GM23338 (cell line): ENCODE measurements around the gene SPSB4. TPM values are rescaled to one million over a fixed set of nuclear protein-coding genes. Genes with fewer than 3 reads are reported as not detected.

Source experiments
- ATAC-seq: fragments of 200-7000 bp; cut with Tn5 transposase; 3 replicates; pipeline ENCODE4 v1.9.1; 2020
- DNase-seq: peaks from one replicate; pipeline ENCODE4 v3.0.0-alpha.2; 2015; ENCODE audit warnings: low spot score
- H2AFZ ChIP-seq: fragments of 200-600 bp; sonication (generic); 2 replicates; pipeline ENCODE4 v1.8.0; 2016; ENCODE audit warnings: antibody characterized with exemption, mild to moderate bottlenecking, moderate library complexity
- H3F3A ChIP-seq: fragments of 200-600 bp; sonication (generic); replicated peaks from 2 replicates; pipeline ENCODE4 v1.8.0; 2017; ENCODE audit warnings: antibody characterized with exemption, mixed run types, low read depth
- H3K27ac ChIP-seq: fragments of 200-600 bp; sonication (generic); 2 replicates; pipeline ENCODE4 v1.6.1; 2016; ENCODE audit warnings: low read depth
- H3K27me3 ChIP-seq: fragments of 200-600 bp; sonication (generic); 2 replicates; pipeline ENCODE4 v1.8.0; 2016; ENCODE audit warnings: mild to moderate bottlenecking, mixed run types, moderate library complexity; ENCODE audit not compliant: insufficient read depth
- H3K36me3 ChIP-seq: fragments of 200-600 bp; sonication (generic); 2 replicates; pipeline ENCODE4 v1.8.0; 2016; ENCODE audit warnings: mild to moderate bottlenecking; ENCODE audit not compliant: insufficient read depth
- H3K4me1 ChIP-seq: fragments of 200-600 bp; sonication (generic); 2 replicates; pipeline ENCODE4 v1.8.0; 2016; ENCODE audit warnings: mild to moderate bottlenecking, moderate library complexity; ENCODE audit not compliant: insufficient read depth
- H3K4me2 ChIP-seq: fragments of 200-600 bp; sonication (generic); 2 replicates; pipeline ENCODE4 v1.7.1; 2017; ENCODE audit warnings: mixed run types
- H3K4me3 ChIP-seq: fragments of 200-600 bp; sonication (generic); 2 replicates; pipeline ENCODE4 v1.6.1; 2016; ENCODE audit warnings: mixed run types
- H3K79me2 ChIP-seq: fragments of 200-600 bp; sonication (generic); replicated peaks from 2 replicates; pipeline ENCODE4 v1.8.0; 2017; ENCODE audit warnings: mild to moderate bottlenecking; ENCODE audit not compliant: insufficient read depth
- H3K9me2 ChIP-seq: fragments of 200-600 bp; sonication (generic); 2 replicates; pipeline ENCODE4 v1.8.0; 2017; ENCODE audit not compliant: insufficient read depth
- H4K20me1 ChIP-seq: fragments of 200-600 bp; sonication (generic); replicated peaks from 2 replicates; pipeline ENCODE4 v1.8.0; 2017; ENCODE audit warnings: mild to moderate bottlenecking; ENCODE audit not compliant: insufficient read depth
- H3K27ac Mint-ChIP-seq: 2 replicates; pipeline ENCODE4 v1.8.0; 2020; ENCODE audit warnings: inconsistent platforms, mild to moderate bottlenecking, moderate library complexity, mixed read lengths
- H3K27me3 Mint-ChIP-seq: 3 replicates; pipeline ENCODE4 v1.8.0; 2022; ENCODE audit warnings: low read depth, mild to moderate bottlenecking, moderate library complexity, mixed read lengths, inconsistent platforms; ENCODE audit not compliant: insufficient read depth, poor library complexity
- H3K36me3 Mint-ChIP-seq: 3 replicates; pipeline ENCODE4 v1.8.0; 2021; ENCODE audit warnings: low read depth, mild to moderate bottlenecking, inconsistent platforms, moderate library complexity, mixed read lengths
- H3K4me1 Mint-ChIP-seq: 3 replicates; pipeline ENCODE4 v1.8.0; 2020; ENCODE audit warnings: mild to moderate bottlenecking, inconsistent platforms, mixed read lengths
- H3K4me3 Mint-ChIP-seq: 3 replicates; pipeline ENCODE4 v1.8.0; 2021; ENCODE audit warnings: moderate library complexity, mild to moderate bottlenecking, inconsistent platforms, mixed read lengths
- H3K9me3 Mint-ChIP-seq: 3 replicates; pipeline ENCODE4 v1.8.0; 2020; ENCODE audit warnings: moderate library complexity, mild to moderate bottlenecking, inconsistent platforms, mixed read lengths
- CREB1 ChIP-seq: fragments of 250-450 bp; sonication (Bioruptor Pico); IDR thresholded peaks from 2 replicates; pipeline ENCODE4 v1.5.0; 2020; ENCODE audit warnings: low read depth, mild to moderate bottlenecking, moderate library complexity
- CTCF ChIP-seq, 2 experiments: fragments of 200-600 bp in 1 of 2; sonication (generic) in 1 of 2; conservative IDR thresholded peaks; 2 replicates each; pipeline versions ENCODE4 v1.5.1 to v1.6.1; 2016 to 2017; ENCODE audit warnings: antibody characterized with exemption in 2 of 2, low read depth in 2 of 2, mild to moderate bottlenecking in 2 of 2, moderate library complexity in 1 of 2
- ETS1 ChIP-seq: IDR thresholded peaks from 2 replicates; pipeline ENCODE4 v1.6.1; 2016; ENCODE audit warnings: antibody characterized with exemption
- EZH2phosphoT487 ChIP-seq: fragments of 200-600 bp; sonication (generic); IDR thresholded peaks from one replicate; pipeline ENCODE4 v1.8.1; 2018; ENCODE audit warnings: antibody characterized with exemption; ENCODE audit not compliant: unreplicated experiment
- JUNB ChIP-seq: IDR thresholded peaks from one replicate; pipeline ENCODE4 v1.6.1; 2016; ENCODE audit warnings: antibody characterized with exemption; ENCODE audit not compliant: unreplicated experiment
- NANOG ChIP-seq: IDR thresholded peaks from 2 replicates; pipeline ENCODE4 v1.6.1; 2016; ENCODE audit warnings: antibody characterized with exemption, borderline replicate concordance
- STAT1 ChIP-seq: IDR thresholded peaks from one replicate; pipeline ENCODE4 v1.6.1; 2016; ENCODE audit warnings: antibody characterized with exemption; ENCODE audit not compliant: unreplicated experiment
- ZNF114 ChIP-seq: fragments of 250-450 bp; sonication (Bioruptor Pico); IDR thresholded peaks from 2 replicates; pipeline ENCODE4 v1.5.0; 2020; ENCODE audit warnings: mild to moderate bottlenecking, moderate library complexity
- ZNF462 ChIP-seq: fragments of 250-450 bp; sonication (Bioruptor Pico); IDR thresholded peaks from 2 replicates; pipeline ENCODE4 v1.5.0; 2020; ENCODE audit warnings: mild to moderate bottlenecking, moderate library complexity
- polyA plus RNA-seq: library from polyadenylated mRNA; unstranded; fragments of >200 nt; fragmentation: Nextera tagmentation; extraction: Ambion mirVana; gene quantifications from 2 replicates; pipeline ENCODE4 v1.2.1, GENCODE V29; 2016
- total RNA-seq: library from RNA; depleted of rRNA; stranded (reverse); fragments of >200 nt; shearing (Covaris generic); gene quantifications from 2 replicates; pipeline ENCODE4 v1.2.3, GENCODE V29; 2014

The SPSB4 gene
- total and polyA plus RNA-seq, 2 experiments from 2014 or later, result 6.7 to 25.9 TPM

GRCh38 chr3:141102372-141102771, 51.2 kb downstream of the SPSB4 start (continued):
- TF ChIP-seq ZNF462 (no peak), ETS1 (no peak), ZNF114 (CRISPR knock-in tag) (no peak), JUNB (no peak), CTCF (conservative IDR thresholded peaks at IDR 0.05; ENCODE audit: low read depth in 2 of 2) (no peak)

- Histone ChIP-seq H3K4me1 (no peaks in the 10 kb centered on the region), H3K4me2 (no peak overlapping the region), H2AFZ (no peak overlapping the region), H3K79me2 (0 out of 2 replicates have a peak, but pooled peaks cover 5% of the 10 kb centered on the region), H3F3A (no peaks in the 10 kb centered on the region), H3K27me3 (no peaks in the 10 kb centered on the region), H3K9me2 (no peaks in the 10 kb centered on the region), H4K20me1 (no peaks in the 10 kb centered on the region), H3K4me3 (no peak overlapping the region), H3K36me3 (no peaks in the 10 kb centered on the region), H3K27ac (no peak overlapping the region)
- DNase-seq (no peak), ATAC-seq (no peak)
- Mint-ChIP-seq H3K9me3 (peaks cover 17% of the 10 kb centered on the region), H3K27ac (no peak overlapping the region), H3K27me3 (peaks cover 4% of the 10 kb centered on the region), H3K4me3 (no peak overlapping the region), H3K4me1 (peaks cover 27% of the 10 kb centered on the region), H3K36me3 (peaks cover 17% of the 10 kb centered on the region)
- no peak for TF ChIP-seq NANOG
- TF ChIP-seq STAT1, result no peak
- no peak for TF ChIP-seq CREB1
- TF ChIP-seq EZH2phosphoT487, result no peak
- no peak for TF ChIP-seq ETS1
- no peak for TF ChIP-seq ZNF114 (CRISPR knock-in tag)
- no peak for TF ChIP-seq JUNB
- TF ChIP-seq CTCF (conservative IDR thresholded peaks at IDR 0.05; ENCODE audit: low read depth in 2 of 2), result no peak
Measured at GRCh38 chr3:141103067-141103466, 51.9 kb downstream of the SPSB4 start.
